Right lung (tissue), 5 donors: ENCODE data around the gene SLC25A29. TPM values are rescaled to one million over a fixed set of nuclear protein-coding genes. Genes with fewer than 3 reads are reported as not detected.

ENCODE experiments used
- DNase-seq, 2 donors: peaks; one replicate each; pipeline ENCODE4 v3.0.0-alpha.2; 2013
- polyA plus RNA-seq, 5 donors: library from polyadenylated mRNA; unstranded; fragments of 120-200 nt; gene quantifications; one replicate each; pipeline versions ENCODE4 v1.2.1 to v1.2.3, GENCODE V29; 2013; ENCODE audit warnings: inconsistent platforms in 1 of 5, low replicate concordance in 1 of 5; ENCODE audit not compliant: insufficient read length in 5 of 5, insufficient read depth in 1 of 5

The SLC25A29 gene
- polyA plus RNA-seq, 5 donors = 57.4 to 109 (median 90.8) TPM

- DNase-seq = no peak
These were observed 27.1 kb upstream of the SLC25A29 start for GRCh38 chr14:100333311-100333710.

- DNase-seq = no peak
These were observed 26.6 kb upstream of the SLC25A29 start for GRCh38 chr14:100332797-100333196.

DNA sequence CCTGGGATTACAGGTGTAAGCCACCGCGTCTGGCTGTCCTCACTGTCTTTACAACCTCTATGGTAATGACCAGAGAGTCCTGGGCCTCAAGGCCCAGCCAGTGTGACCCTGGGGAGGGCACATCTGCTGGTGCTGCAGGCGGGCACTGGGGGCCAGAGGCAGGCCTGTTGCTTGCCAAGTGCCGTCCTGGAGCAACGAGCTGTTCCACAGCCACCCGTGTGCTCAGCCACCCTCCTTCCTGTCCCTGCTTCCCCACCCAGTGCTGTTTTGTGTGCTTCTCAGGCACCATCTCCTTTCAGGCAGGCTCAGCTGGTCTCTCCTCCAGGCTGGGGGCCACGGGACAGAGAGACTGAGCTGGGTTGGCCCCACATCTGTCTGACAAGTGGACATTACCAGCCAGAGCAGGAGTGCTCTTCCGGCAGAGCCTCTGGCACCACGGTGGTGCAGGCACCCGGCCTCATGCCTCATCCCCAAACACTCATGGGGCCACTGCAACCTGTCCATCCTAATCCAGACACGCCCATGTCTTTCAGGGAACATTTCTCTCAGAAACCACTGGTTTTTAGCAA is 25.9 kb upstream of the SLC25A29 start:
- DNase-seq = no peak

- DNase-seq = no peak
These were observed 24.2 kb upstream of the SLC25A29 start for GRCh38 chr14:100330388-100330931.

- no peak for DNase-seq
These were observed 23.7 kb upstream of the SLC25A29 start for GRCh38 chr14:100330007-100330344.

DNA sequence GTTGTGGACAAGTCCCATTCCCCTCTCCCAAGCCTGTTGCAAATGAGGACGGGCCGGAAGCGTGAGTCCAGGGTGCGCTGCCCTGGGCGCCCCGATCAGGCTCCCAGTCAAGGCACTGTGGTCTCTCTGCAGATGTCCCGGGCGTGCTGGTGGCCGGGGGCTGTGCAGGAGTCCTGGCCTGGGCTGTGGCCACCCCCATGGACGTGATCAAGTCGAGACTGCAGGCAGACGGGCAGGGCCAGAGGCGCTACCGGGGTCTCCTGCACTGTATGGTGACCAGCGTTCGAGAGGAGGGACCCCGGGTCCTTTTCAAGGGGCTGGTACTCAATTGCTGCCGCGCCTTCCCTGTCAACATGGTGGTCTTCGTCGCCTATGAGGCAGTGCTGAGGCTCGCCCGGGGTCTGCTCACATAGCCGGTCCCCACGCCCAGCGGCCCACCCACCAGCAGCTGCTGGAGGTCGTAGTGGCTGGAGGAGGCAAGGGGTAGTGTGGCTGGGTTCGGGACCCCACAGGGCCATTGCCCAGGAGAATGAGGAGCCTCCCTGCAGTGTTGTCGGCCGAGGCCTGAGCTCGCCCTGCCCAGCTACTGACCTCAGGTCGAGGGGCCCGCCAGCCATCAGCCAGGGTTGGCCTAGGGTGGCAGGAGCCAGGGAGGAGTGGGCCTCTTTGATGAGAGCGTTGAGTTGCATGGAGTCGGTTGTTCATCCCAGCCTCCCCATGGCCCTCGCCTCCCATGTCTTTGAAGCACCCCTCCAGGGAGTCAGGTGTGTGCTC is 23.2 kb upstream of the SLC25A29 start:
- no peak for DNase-seq

DNA sequence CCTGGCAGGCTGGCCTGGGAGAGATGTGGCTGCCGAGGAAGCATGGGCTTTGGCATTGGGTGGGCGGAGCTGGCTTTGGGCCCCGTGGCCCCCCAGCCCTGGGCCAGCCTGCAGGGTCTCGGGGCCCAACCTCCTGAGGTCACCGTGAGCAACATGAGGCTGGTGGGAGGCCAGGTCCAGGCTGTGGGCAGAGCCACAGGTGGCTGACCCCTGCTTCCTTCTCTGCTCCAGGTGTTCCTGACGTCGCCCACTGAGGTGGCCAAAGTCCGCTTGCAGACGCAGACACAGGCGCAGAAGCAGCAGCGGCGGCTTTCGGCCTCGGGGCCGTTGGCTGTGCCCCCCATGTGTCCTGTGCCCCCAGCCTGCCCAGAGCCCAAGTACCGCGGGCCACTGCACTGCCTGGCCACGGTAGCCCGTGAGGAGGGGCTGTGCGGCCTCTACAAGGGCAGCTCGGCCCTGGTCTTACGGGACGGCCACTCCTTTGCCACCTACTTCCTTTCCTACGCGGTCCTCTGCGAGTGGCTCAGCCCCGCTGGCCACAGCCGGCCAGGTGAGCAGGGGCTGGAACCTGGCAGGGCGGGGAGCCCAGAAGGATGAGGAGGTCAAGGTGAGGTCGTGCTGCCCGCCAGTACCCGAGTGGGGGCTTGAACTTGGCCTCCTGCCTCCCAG is 22.4 kb upstream of the SLC25A29 start:
- no peak for DNase-seq

- DNase-seq = no peak
These were observed 20.9 kb upstream of the SLC25A29 start for GRCh38 chr14:100327128-100327527.

- DNase-seq = no peak
These were observed 19.7 kb upstream of the SLC25A29 start for GRCh38 chr14:100325958-100326357.

- DNase-seq = no peak
These were observed 19.0 kb upstream of the SLC25A29 start for GRCh38 chr14:100325231-100325632.

- no peak for DNase-seq
These were observed 17.7 kb upstream of the SLC25A29 start for GRCh38 chr14:100323942-100324307.

DNA sequence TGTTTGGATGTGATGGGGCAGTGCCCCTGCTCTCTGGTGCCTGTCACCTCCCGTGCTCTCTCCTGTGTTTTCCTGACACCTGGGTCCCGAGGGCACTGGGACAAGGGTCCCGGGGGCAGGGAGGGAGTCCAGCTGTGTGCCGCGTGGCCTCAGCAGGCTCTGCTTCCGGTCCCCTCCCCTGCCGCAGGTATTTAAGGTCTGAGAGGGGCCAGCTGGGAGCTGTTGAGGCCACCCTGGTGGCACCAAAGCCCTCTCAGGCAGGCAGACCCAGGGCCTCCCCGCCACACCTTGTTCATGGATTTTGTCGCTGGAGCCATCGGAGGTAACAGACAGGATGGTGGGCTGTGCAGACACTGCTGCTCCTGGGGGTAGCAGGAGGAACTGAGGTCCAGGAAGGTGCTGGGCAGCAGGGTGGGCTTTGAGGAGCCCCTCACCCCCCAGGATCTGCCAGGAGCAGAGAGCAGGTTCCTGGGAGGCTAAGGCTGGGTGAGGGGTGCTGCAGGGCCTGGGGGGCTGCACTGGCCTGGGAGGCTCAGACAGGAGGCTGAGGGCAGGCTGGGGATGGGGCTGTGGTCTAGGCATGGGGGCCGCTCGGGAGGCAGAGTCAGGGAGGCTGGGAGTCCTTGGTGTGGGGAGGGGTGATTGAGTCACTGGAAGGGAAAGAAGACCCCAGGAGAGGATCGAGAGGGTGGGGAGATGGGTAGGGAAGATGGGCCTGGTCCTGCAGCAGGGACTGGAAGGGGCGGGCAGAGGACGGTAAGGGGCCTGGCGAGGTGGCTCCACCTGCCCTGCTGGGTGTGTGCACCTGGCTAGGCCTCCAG is 17.1 kb upstream of the SLC25A29 start, which contains the start of gene SLC25A47:
SLC25A47 (plus strand) TSS at position 219 of the 821 bp plus-strand sequence; CDS start at position 295, 76 bp downstream.
- DNase-seq = no peak

DNA sequence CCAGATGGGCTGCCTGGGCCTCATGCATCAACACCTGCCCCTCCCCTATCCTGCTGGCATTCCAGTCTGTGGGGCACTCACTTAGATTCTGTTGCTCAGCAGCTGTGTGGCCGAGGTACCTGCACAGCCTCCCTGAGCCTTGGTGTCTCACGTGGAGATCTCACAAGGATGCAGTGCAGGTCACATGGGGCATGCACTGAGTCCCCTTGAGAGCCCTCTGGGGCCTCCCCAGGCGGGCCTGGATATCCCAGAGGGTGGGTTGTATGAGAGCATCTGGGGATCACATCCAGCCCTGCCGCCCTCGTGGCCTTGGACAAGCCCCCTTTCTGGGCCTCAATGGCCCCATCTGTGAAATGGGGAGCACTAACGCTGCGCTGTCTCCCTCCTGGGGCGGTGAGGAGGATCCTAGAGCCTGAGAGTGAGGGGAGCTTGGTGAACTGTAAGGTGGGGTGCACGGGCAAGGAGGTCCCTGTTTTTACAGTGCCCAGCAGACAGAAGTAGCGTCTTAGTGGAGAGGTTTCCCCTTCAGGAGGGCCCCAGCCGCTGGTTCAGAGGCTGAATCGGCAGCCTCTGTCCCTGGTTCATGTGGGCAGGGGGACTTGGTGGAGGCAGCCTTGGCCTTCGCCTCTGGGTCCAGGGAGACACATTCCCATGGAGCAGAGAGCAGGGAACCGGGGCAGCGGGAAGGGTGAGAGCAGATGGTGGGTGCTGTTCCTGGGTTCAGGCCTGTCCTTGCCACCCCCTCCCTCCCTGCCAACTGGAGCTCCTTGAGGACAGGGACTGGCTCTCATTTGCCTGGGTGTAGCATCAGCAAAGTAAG is 16.1 kb upstream of the SLC25A29 start:
- DNase-seq = no peak

- DNase-seq = no peak
These were observed 15.4 kb upstream of the SLC25A29 start for GRCh38 chr14:100321473-100322137.

DNA sequence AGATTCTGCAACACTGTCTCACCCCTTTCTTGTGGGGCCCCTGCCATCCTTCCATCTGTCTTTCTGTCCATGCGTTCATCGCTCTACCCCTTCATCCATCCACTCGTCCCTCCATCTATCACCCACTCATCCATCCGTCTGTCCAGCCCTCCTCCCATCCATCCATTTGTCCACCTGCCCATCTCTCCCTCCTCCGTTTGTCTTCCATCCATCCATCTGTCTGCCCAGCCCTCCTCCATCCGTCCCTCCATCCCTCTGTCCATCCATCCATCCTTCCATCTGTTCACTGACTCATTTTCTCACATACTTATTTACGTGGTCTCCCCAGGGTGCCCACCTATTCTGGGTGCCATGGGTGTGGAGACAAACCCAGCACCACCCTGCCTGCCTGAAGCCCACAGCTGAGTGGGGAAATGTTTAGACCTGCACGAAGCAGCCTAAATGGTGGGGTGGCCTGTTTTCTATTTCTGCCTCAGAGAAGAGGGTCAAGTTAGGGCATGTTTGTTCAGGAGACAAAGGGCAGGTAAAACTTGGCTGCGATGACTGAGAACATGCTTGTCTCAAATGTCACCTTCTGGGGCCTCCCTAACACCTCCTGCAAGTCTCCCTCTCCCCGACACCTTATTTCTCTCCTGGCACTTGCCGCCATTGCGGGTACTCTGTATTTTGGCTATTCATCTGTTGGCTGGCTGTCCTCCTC is 14.1 kb upstream of the SLC25A29 start:
- DNase-seq = no peak

- peak in 1 of 2 donors; percentile 31 for DNase-seq
These were observed 11.9 kb upstream of the SLC25A29 start for GRCh38 chr14:100317912-100318808.

GRCh38 chr14:100317389-100317788 is 11.1 kb upstream of the SLC25A29 start:
- DNase-seq = no peak

GRCh38 chr14:100314724-100315123 is 8.5 kb upstream of the SLC25A29 start:
- DNase-seq = no peak
